Body of pancreas (tissue), 4 donors: ENCODE data around the gene PGA5. TPM values are rescaled to one million over a fixed set of nuclear protein-coding genes. Genes with fewer than 3 reads are reported as not detected.
A peak's percentile ranks its signal among the peaks of the same experiment; 100 is the strongest.

ENCODE experiments used
- ATAC-seq: fragments of 150-250 bp; one replicate; pipeline ENCODE4 v1.9.1; 2016
- DNase-seq, 4 donors: peaks; one replicate each; pipeline ENCODE4 v3.0.0-alpha.2; 2019
- H3K27ac ChIP-seq, 4 donors: fragments of 200-600 bp; sonication (generic); 1 replicate in 3 of 4; 2 replicates in 1 of 4; pipeline versions ENCODE4 v1.5.1 to v1.6.1; 2016 to 2019; ENCODE audit warnings: mild to moderate bottlenecking in 1 of 4, mixed read lengths in 1 of 4, moderate library complexity in 1 of 4
- H3K27me3 ChIP-seq, 2 donors: fragments of 200-600 bp; sonication (generic); one replicate each; pipeline ENCODE4 v1.6.0; 2016; ENCODE audit warnings: mild to moderate bottlenecking in 1 of 2
- H3K36me3 ChIP-seq, 2 donors: fragments of 200-600 bp; sonication (generic); replicated peaks in 1 of 2; 2 replicates each; pipeline ENCODE4 v1.5.1; 2016; ENCODE audit warnings: low read depth in 2 of 2; ENCODE audit not compliant: insufficient read depth in 1 of 2
- H3K4me1 ChIP-seq: fragments of 200-600 bp; sonication (generic); one replicate; pipeline ENCODE4 v1.6.0; 2016
- H3K4me3 ChIP-seq, 2 donors: fragments of 200-600 bp; sonication (generic); 1 replicate in 1 of 2; 2 replicates in 1 of 2; pipeline ENCODE4 v1.5.1; 2016 to 2019
- H3K9me3 ChIP-seq, 3 donors: fragments of 200-600 bp; sonication (generic); 1 replicate in 2 of 3; 2 replicates in 1 of 3; pipeline ENCODE4 v1.5.1; 2016
- CTCF ChIP-seq, 7 experiments: fragments of 450-650 bp in 4 of 7; fragments of 200-600 bp in 3 of 7; sonication (generic) in 3 of 7; IDR thresholded peaks; one replicate each; pipeline ENCODE4 v1.5.1; 2016 to 2019; ENCODE audit warnings: antibody characterized with exemption in 7 of 7
- POLR2A ChIP-seq, 3 donors: fragments of 450-650 bp; IDR thresholded peaks; one replicate each; pipeline ENCODE4 v1.6.1; 2016; ENCODE audit warnings: antibody characterized with exemption in 3 of 3, mild to moderate bottlenecking in 2 of 3
- WGBS, 2 donors: methylation state at CpG; one replicate each; pipeline ENCODE4 v1.1.5; 2017; 5-methylcytosine and 5-hydroxymethylcytosine counted together
- intact Hi-C: fragments of 100-400 bp; cut with DNase I; formaldehyde crosslinking; loops from one replicate; pipeline ENCODE4 v1.15.1; 2023
- total RNA-seq, 2 donors: library from RNA; depleted of rRNA; stranded (reverse); fragments of >200 nt; gene quantifications; one replicate each; pipeline ENCODE4 v1.1.0, GENCODE V29; 2016

PGA5 gene
- total RNA-seq, 2 donors from 2014 or later = 10.9 TPM; not detected in 1

- intact Hi-C loops = no loop called here
- no peaks in the 10 kb centered on the region for H3K36me3 ChIP-seq
- no peak for TF ChIP-seq POLR2A (IDR thresholded peaks at IDR 0.05)
- no peak for TF ChIP-seq CTCF (IDR thresholded peaks at IDR 0.05)
- ATAC-seq = no peak
- H3K4me3 ChIP-seq = no peak overlapping the region
- DNase-seq = no peak
- no peaks in the 10 kb centered on the region for H3K9me3 ChIP-seq
- H3K4me1 ChIP-seq = peaks cover 6% of the 10 kb centered on the region
- 88 to 89% methylated on average over 6 of the region's 6 CpGs for WGBS, 2 donors
- H3K27ac ChIP-seq = no peak overlapping the region
- H3K27me3 ChIP-seq = no peaks in the 10 kb centered on the region
These were observed 23.4 kb downstream of the PGA5 start for GRCh38 chr11:61264371-61264770.

- Histone ChIP-seq H3K27ac (no peak overlapping the region), H3K9me3 (no peaks in the 10 kb centered on the region), H3K4me1 (peaks cover 6% of the 10 kb centered on the region), H3K4me3 (no peak overlapping the region), H3K27me3 (no peaks in the 10 kb centered on the region), H3K36me3 (no peaks in the 10 kb centered on the region)
- DNase-seq (peak in 2 of 4 donors; percentile 19 to 33), ATAC-seq (no peak)
- TF ChIP-seq POLR2A (IDR thresholded peaks at IDR 0.05) = no peak
- TF ChIP-seq CTCF (IDR thresholded peaks at IDR 0.05) = no peak
- intact Hi-C loops = no loop called here
- 62 to 63% methylated on average over 6 to 14 of the region's 14 CpGs for WGBS, 2 donors
These were observed 23.8 kb downstream of the PGA5 start for GRCh38 chr11:61264795-61265194.

GRCh38 chr11:61265357-61265756 is 24.4 kb downstream of the PGA5 start:
- H3K9me3 ChIP-seq = no peaks in the 10 kb centered on the region
- H3K27me3 ChIP-seq = no peaks in the 10 kb centered on the region
- intact Hi-C loops = no loop called here
- TF ChIP-seq CTCF (IDR thresholded peaks at IDR 0.05) (no peak), POLR2A (IDR thresholded peaks at IDR 0.05) (no peak)
- no peaks in the 10 kb centered on the region for H3K36me3 ChIP-seq
- H3K27ac ChIP-seq = no peak overlapping the region
- WGBS, 2 donors = 66 to 67% methylated on average over 14 of the region's 14 CpGs
- H3K4me3 ChIP-seq = no peak overlapping the region
- DNase-seq (no peak), ATAC-seq (no peak)
- peaks cover 6% of the 10 kb centered on the region for H3K4me1 ChIP-seq

- Histone ChIP-seq H3K36me3 (no peaks in the 10 kb centered on the region), H3K4me1 (peaks cover 6% of the 10 kb centered on the region), H3K4me3 (no peak overlapping the region), H3K27me3 (no peaks in the 10 kb centered on the region), H3K9me3 (no peaks in the 10 kb centered on the region), H3K27ac (no peak overlapping the region)
- ATAC-seq (no peak), DNase-seq (no peak)
- intact Hi-C loops = no loop called here
- TF ChIP-seq POLR2A (IDR thresholded peaks at IDR 0.05) (no peak), CTCF (IDR thresholded peaks at IDR 0.05) (no peak)
- 86 to 97% methylated on average over 3 to 4 of the region's 4 CpGs for WGBS, 2 donors
These were observed 25.6 kb downstream of the PGA5 start for GRCh38 chr11:61266602-61267001.

- Histone ChIP-seq H3K27ac (no peak overlapping the region), H3K36me3 (no peaks in the 10 kb centered on the region), H3K27me3 (no peaks in the 10 kb centered on the region), H3K4me3 (no peak overlapping the region), H3K9me3 (no peaks in the 10 kb centered on the region), H3K4me1 (peaks cover 6% of the 10 kb centered on the region)
- DNase-seq (peak; percentile 18 to 48 (median 30)), ATAC-seq (no peak)
- WGBS, 2 donors = 10 to 25% methylated on average over 2 to 6 of the region's 6 CpGs
- intact Hi-C loops = no loop called here
- TF ChIP-seq POLR2A (IDR thresholded peaks at IDR 0.05) (no peak), CTCF (IDR thresholded peaks at IDR 0.05) (no peak)
These were observed 26.5 kb downstream of the PGA5 start for GRCh38 chr11:61267437-61267841.
